GM12874 (cell line): ENCODE data around the gene RTL5.

Source experiments
- TF ChIP-seq, protein P1 (sequence below): IDR thresholded peaks from 2 replicates; pipeline ENCODE4 v1.5.1; 2011; ENCODE audit warnings: low read depth, mild to moderate bottlenecking, control low read depth, low read length, moderate library complexity; ENCODE audit not compliant: insufficient read depth

RTL5 gene

DNA sequence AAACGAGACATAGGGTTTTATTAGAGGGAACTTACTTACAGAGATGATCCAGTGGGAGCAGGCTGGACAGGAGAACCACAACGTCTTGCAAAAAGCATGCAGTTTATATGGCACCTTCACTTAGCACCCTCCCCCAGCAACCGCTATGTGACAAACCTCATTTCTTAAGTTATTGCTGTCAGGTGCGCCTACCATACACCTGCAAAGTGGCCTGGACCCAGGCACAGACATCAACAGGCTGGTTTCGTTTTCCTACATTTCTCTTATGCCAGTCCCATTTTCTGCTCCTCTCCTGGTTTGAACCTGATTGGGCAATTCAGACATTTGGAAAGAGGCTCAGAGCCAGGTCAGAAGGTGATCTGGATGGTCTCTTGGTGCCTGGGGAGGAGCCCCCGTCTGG is 18.3 kb downstream of the RTL5 start:
- TF ChIP-seq, protein P1, sequence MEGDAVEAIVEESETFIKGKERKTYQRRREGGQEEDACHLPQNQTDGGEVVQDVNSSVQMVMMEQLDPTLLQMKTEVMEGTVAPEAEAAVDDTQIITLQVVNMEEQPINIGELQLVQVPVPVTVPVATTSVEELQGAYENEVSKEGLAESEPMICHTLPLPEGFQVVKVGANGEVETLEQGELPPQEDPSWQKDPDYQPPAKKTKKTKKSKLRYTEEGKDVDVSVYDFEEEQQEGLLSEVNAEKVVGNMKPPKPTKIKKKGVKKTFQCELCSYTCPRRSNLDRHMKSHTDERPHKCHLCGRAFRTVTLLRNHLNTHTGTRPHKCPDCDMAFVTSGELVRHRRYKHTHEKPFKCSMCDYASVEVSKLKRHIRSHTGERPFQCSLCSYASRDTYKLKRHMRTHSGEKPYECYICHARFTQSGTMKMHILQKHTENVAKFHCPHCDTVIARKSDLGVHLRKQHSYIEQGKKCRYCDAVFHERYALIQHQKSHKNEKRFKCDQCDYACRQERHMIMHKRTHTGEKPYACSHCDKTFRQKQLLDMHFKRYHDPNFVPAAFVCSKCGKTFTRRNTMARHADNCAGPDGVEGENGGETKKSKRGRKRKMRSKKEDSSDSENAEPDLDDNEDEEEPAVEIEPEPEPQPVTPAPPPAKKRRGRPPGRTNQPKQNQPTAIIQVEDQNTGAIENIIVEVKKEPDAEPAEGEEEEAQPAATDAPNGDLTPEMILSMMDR, result no peak

DNA sequence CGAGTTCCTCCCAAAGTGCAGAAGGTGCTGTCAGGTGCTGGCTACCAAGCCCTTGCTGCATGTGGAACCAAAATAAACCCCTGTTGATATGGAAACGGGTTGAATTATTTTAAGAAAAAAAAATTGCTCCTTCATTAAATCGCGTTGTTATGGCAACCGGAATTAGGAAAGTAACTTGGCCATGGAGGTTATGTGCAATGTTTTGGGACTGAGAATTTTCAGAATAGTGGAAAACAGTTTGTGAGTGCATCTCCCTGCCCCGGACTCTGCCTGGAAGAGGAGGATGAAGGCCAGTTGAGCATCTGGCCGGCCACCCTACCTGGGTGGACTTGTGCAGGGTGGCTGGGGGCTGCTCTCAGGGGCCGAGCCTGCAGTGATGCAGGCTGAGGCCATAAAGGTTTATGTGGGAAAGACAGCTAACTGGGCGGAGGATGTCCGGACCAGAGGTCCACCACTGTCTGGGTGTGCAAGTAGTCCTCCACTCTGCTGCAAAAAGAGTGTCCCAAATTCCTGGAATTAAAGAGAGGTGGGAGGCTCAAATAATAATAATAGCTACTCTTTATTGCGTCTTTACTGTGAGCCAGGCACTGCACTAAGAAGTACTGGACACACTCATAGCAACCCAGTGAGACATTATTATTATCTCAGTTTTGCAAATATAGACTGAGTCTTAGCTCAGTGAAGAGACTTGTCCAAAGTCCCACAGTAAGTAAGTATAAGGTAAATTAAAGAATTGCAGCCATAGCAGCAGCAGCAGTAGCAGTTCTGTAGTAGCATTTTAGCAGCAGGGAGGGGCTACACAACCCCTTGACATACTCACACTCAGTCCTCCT is 20.6 kb downstream of the RTL5 start:
- TF ChIP-seq, protein P1, result no peak

DNA sequence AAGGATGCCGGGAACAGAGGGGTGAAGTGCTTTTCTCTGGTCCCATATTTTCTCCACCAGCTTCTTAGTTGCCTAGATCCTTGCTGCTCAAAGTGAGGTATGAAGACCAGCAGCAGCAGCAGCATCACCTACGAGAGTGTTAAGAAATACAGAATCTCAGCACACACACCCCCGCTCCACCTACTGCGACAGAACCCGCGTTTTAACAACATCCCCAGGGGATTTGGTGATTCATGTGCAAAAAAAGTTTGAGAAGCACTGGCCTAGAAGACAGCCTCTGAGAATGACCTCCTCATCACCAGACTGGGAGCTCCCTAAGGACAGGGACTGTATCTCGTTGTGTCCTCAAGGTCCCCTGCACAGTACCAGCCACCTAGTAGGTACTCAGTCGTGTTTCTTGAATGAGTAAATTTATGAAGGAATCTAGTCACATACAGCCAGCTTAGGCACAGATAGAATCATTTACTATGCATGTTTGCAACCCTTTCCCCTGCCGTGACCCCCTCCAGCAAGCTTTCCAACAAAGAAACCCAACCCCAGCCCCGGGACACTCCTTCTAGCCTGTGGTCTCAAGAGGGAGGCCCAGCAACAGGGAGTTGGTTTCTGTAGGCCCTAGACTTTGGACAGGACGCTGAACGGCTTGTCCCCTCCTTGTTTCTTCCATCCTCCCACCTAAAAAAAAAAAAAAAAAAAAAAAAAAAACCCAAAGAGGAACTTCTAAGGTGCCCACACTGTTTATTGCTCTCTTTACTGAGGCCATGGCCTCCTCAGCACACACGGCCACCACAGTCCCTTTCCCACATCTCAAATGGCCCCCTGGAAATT is 21.5 kb downstream of the RTL5 start:
- TF ChIP-seq, protein P1, result no peak

DNA sequence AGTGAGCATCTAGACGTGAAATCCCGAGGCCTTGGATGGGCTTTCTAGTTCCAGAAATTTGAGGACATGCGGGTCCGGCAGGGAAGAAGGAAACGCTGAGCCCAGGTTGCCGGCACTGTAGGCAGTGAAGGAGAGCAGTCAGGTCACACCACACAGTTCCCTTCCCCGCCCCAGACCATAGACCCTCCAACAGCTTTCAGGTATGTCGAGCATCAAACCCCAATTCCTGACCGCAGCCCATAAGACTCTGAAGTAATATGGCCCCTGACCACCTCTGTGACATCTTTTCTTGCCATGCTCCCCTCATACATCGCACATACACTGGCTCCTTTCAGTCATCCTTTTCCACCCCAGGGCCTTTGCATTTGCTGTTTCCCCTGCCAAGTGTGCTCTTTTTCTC is 23.0 kb downstream of the RTL5 start:
- TF ChIP-seq, protein P1, result no peak

DNA sequence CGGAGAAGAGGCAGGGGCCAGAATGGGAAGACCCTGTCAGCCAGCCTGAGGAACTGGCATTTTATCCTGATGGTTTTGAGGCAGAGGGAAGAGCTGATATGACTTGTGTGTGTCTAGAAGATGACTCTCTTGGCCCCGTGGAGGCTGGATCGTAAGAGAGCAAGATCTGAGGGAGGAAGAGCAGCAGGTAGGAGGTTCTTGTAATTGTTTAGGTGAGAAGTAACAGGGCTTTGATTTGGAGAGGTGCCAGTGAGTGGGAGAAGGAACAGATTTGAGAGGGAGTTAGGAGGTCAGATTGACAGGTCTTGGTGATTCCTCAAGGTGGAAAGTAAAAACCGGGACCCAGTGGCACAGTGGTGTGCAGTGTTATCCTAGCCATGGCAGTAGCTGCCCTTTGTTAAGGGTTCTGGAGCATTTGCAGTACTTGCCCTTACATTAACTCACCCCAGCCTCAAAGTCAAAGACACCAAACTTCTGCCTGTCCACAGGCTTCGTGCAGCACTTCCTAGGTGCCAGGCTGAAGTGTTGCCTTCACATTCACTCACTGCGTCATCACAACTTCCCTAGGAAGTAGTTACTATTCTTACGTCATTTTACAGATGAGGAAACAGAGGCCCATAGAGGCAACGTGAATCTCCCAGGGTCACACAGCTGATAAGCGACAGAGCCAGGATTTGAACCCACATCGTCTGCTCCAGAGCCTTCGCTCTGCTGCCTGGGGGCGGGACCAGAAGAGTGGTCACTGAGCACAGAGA is 23.7 kb downstream of the RTL5 start:
- TF ChIP-seq, protein P1, result no peak

DNA sequence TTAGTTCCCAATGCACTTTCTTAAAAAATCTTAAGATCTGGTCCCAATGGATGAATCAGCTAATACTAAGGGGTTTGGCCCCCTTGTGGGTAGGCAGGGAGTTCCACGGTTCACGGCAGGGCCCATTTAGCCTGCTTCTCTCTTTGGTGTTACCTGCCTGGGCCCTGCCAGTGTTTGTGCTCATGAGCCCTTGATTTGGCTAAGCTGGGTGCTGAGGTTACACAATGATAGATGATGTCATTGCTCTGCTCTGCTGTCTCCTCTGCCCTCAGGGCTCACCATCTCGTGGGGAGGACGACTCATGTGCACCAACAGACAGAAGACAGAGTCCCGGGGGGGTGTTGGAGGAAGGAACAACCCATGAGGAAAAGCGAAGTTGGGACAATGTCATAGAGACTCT is 24.4 kb downstream of the RTL5 start:
- TF ChIP-seq, protein P1, result no peak

DNA sequence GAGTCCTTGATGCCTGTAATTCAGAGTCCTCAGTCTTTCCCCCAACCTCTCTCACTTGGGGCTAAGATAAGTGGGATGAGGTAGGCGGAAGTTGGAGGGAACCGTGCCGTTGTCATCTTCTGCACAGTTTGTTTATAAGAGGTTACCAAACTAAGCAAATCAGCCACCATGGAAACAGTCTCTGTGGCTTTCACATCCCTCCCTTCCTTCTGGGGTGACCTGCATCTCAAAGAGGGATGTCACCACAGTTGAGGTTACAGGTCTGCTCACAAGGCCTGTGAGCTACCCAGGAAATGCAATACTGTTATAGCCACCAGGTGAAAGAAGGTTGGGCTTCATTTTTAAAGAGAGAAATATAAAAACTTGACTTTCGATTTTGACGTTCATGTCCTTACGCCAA is 26.3 kb downstream of the RTL5 start:
- TF ChIP-seq, protein P1, result no peak
